GM12892 (cell line): ENCODE measurements around the gene GLCE.

ENCODE experiments used
- POLR2A ChIP-seq: IDR thresholded peaks from 2 replicates; pipeline ENCODE4 v1.6.1; 2011; ENCODE audit warnings: low read depth, low read length, control low read depth
- POLR2AphosphoS5 ChIP-seq: IDR thresholded peaks from 2 replicates; pipeline ENCODE4 v1.6.1; 2011; ENCODE audit warnings: low read depth, low read length, control low read depth

GRCh38 chr15:69316291-69316690, 155.9 kb downstream of the GLCE start:
- no peak for TF ChIP-seq POLR2AphosphoS5
- no peak for TF ChIP-seq POLR2A
